ENCODE data around the gene MSN. TPM values are rescaled to one million over a fixed set of nuclear protein-coding genes. Genes with fewer than 3 reads are reported as not detected.

Gene MSN
- total and polyA plus RNA-seq, 12 donors = 60.2 to 238 (median 120) TPM

- intact Hi-C loops (cut with DNase I) = loop anchor here in 2 of 10 donors (10.0 kb wide), 1 partner anchor 244 kb away; no protein-coding TSS in a partner anchor
- ATAC-seq = no peak
- Histone ChIP-seq H3K4me3 (no peak overlapping the region), H3K9me3 (no peaks in the 10 kb centered on the region), H3K27me3 (peaks cover 0 to 12% (median 0%) of the 10 kb centered on the region in 7 donors), H3K36me3 (peaks cover 0 to 69% (median 32%) of the 10 kb centered on the region in 9 donors), H3K27ac (no peak overlapping the region), H3K4me1 (peaks cover 0 to 23% (median 0%) of the 10 kb centered on the region in 9 donors)
- TF ChIP-seq CTCF (IDR thresholded peaks at IDR 0.05) = no peak
- no peak for DNase-seq
Observed at GRCh38 chrX:65740909-65741308, 73.5 kb downstream of the MSN start.

- H3K4me1 ChIP-seq = peaks cover 0 to 23% (median 0%) of the 10 kb centered on the region in 9 donors
- no peak for TF ChIP-seq CTCF (IDR thresholded peaks at IDR 0.05)
- H3K27ac ChIP-seq = peak overlapping the region in 1 of 10 donors; percentile 21
- H3K27me3 ChIP-seq = peaks cover 0 to 12% (median 0%) of the 10 kb centered on the region in 7 donors
- peaks cover 0 to 60% (median 32%) of the 10 kb centered on the region in 9 donors for H3K36me3 ChIP-seq
- intact Hi-C loops (cut with DNase I) = loop anchor here in 2 of 10 donors (10.0 kb wide), 1 partner anchor 243 kb away; no protein-coding TSS in a partner anchor
- ATAC-seq (no peak), DNase-seq (no peak)
- no peaks in the 10 kb centered on the region for H3K9me3 ChIP-seq
- WGBS, 2 donors = 53 to 66% methylated on average over 2 of the region's 2 CpGs
- H3K4me3 ChIP-seq = no peak overlapping the region
Observed at GRCh38 chrX:65741823-65742222, 74.4 kb downstream of the MSN start.

GRCh38 chrX:65744965-65745364 is 77.5 kb downstream of the MSN start:
- no peak overlapping the region for H3K27ac ChIP-seq
- WGBS, 2 donors = 70 to 73% methylated on average over 1 of the region's 1 CpG
- no peak overlapping the region for H3K4me3 ChIP-seq
- peaks cover 0 to 23% (median 0%) of the 10 kb centered on the region in 9 donors for H3K4me1 ChIP-seq
- no peak for DNase-seq
- peaks cover 0 to 29% (median under 1%) of the 10 kb centered on the region in 9 donors for H3K36me3 ChIP-seq
- intact Hi-C loops (cut with DNase I) = loop anchor here in 2 of 10 donors (10.0 kb wide), 1 partner anchor 240 kb away; no protein-coding TSS in a partner anchor
- ATAC-seq = no peak
- H3K9me3 ChIP-seq = no peaks in the 10 kb centered on the region
- no peak for TF ChIP-seq CTCF (IDR thresholded peaks at IDR 0.05)
- H3K27me3 ChIP-seq = peaks cover 0 to 28% (median 0%) of the 10 kb centered on the region in 7 donors

- DNase-seq = no peak
- 47 to 52% methylated on average over 6 of the region's 6 CpGs for WGBS, 2 donors
- Histone ChIP-seq H3K4me3 (no peak overlapping the region), H3K4me1 (peaks cover 0 to 24% (median 0%) of the 10 kb centered on the region in 9 donors), H3K9me3 (no peaks in the 10 kb centered on the region), H3K27me3 (peaks cover 0 to 28% (median 0%) of the 10 kb centered on the region in 7 donors), H3K36me3 (peaks cover 0 to 24% (median 0%) of the 10 kb centered on the region in 9 donors), H3K27ac (no peak overlapping the region)
- no peak for TF ChIP-seq CTCF (IDR thresholded peaks at IDR 0.05)
- intact Hi-C loops (cut with DNase I) = loop anchor here in 2 of 10 donors (10.0 kb wide), 1 partner anchor 239 kb away; no protein-coding TSS in a partner anchor
- ATAC-seq = no peak
Observed at GRCh38 chrX:65745427-65745826, 78.0 kb downstream of the MSN start.
